Activated naive CD4-positive, alpha-beta T cell treated with anti-CD3 and anti-CD28 coated beads for 36 hours (primary cell): ENCODE results near the gene ENDOG. TPM values are rescaled to one million over a fixed set of nuclear protein-coding genes. Genes with fewer than 3 reads are reported as not detected.

Experiments used
- CTCF ChIA-PET: fragments of 350-600 bp; sonication (Branson Sonifier 250); formaldehyde crosslinking; loops from one replicate; lab custom pipeline; 2021; ENCODE audit warnings: antibody characterized with exemption; lab: Charles Lee
- DNase-seq: peaks from one replicate; pipeline ENCODE4 v3.0.0-alpha.2; 2020
- H3K27ac Mint-ChIP-seq: one replicate; pipeline ENCODE4 v1.8.0; 2021; ENCODE audit warnings: mild to moderate bottlenecking, mixed read lengths
- H3K27me3 Mint-ChIP-seq: one replicate; pipeline ENCODE4 v1.8.0; 2021; ENCODE audit warnings: low read depth, mixed read lengths
- H3K36me3 Mint-ChIP-seq: one replicate; pipeline ENCODE4 v1.8.0; 2021; ENCODE audit warnings: low read depth, mixed read lengths
- H3K4me1 Mint-ChIP-seq: one replicate; pipeline ENCODE4 v1.8.0; 2021; ENCODE audit warnings: low read depth, mixed read lengths
- H3K4me3 Mint-ChIP-seq: one replicate; pipeline ENCODE4 v1.8.0; 2021; ENCODE audit warnings: mild to moderate bottlenecking, moderate library complexity, mixed read lengths
- H3K9me3 Mint-ChIP-seq: one replicate; pipeline ENCODE4 v1.8.0; 2021; ENCODE audit warnings: mixed read lengths
- intact Hi-C: fragments of 100-400 bp; cut with micrococcal nuclease; formaldehyde crosslinking; loops from one replicate; pipeline ENCODE4 v1.15.1; 2023
- total RNA-seq, 2 experiments: library from RNA; stranded (reverse); gene quantifications; one replicate each; pipeline ENCODE4 v1.2.3, GENCODE V29; 2021

Gene ENDOG
- total RNA-seq, 2 experiments from 2014 or later: 9.9 to 10.3 TPM

DNA sequence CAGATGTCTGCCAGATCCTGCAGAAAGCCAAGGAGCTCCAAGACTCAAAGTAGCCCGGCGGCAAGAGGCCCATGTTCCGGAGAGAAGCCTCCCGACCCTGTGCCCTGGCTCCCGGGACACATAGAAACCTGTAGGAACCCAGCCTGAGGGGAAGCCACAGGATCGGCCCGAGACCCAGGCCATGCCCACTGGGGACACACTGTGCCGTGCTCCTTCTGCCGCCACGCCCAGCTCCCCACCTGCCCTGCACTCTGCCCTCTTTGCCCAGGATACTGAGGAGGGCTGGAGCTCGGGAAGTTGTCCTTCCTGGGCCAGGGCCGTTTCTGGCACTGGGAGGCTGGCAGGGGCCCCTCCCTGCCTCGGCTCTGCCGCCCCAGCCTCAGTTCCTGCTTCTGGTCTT lies 10.5 kb upstream of the ENDOG start:
- CTCF ChIA-PET: interaction anchor here (1.0 kb wide), 1 partner anchor 11 kb away, joined by 4 read pairs; no protein-coding TSS in a partner anchor
- intact Hi-C loops: no loop called here
- Mint-ChIP-seq H3K4me1 (no peaks in the 10 kb centered on the region), H3K36me3 (peaks cover 5% of the 10 kb centered on the region), H3K4me3 (no peak overlapping the region), H3K27ac (no peak overlapping the region), H3K9me3 (no peaks in the 10 kb centered on the region), H3K27me3 (no peaks in the 10 kb centered on the region)
- no peak for DNase-seq

DNA sequence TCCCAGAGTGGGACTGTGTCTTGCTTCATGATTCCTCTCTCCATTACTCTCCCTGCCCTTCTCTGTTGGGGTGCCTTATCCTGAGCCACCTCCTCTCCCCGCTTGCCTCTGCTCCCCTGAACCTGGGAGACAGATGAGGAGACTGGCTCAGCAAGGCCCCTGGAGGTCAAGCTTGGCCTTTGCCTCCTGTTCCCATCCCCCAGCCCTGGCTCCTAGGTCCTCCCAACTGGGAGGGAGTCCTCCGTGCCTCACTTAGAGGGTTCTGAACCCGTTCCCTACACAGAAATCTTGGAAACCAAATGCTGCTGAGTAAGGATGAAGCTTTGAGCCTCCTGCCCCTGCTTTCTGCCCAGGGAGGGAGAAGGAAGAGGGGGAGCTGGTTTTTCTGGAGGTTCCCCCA lies 9.8 kb upstream of the ENDOG start:
- DNase-seq: no peak
- Mint-ChIP-seq H3K27ac (peak overlapping the region; percentile 65), H3K36me3 (peaks cover 3% of the 10 kb centered on the region), H3K4me1 (no peaks in the 10 kb centered on the region), H3K27me3 (no peaks in the 10 kb centered on the region), H3K4me3 (no peak overlapping the region), H3K9me3 (no peaks in the 10 kb centered on the region)
- intact Hi-C loops: no loop called here
- CTCF ChIA-PET: interaction anchor here (2.5 kb wide), 1 partner anchor 10 kb away, joined by 10 read pairs; the partner anchor contains the start of gene ENDOG

DNA sequence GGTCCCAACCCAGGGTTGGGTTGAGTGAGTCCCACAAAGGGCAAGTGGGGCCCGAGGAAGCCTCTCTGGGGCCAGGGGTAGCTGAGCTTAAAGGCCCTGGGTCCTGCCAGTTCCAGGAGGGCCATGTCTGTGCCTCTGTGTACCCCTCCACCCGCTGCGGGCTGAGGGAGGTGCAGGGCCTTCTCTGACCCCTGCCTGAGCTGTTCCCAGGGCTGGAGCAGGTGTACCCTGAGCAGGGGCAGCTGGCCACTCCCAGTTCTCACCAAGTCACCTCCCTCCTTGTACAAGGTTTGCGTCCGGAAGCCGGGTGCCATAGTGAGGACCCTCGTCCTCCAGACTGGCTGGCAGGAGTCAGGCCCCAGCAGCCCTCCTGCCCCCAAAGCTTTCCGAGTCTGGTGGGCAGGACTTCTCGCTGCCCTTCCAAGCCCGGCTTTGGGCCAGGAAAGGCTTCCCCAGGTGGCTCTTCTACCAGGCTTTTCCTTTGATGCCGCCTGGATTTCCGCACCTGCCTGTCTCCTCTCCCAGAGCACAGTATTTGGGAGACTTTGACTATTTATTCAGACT lies 9.2 kb upstream of the ENDOG start:
- CTCF ChIA-PET: interaction anchor here (2.5 kb wide), 1 partner anchor 10 kb away, joined by 10 read pairs; the partner anchor contains the start of gene ENDOG
- Mint-ChIP-seq H3K27me3 (no peaks in the 10 kb centered on the region), H3K36me3 (peaks cover 3% of the 10 kb centered on the region), H3K4me3 (no peak overlapping the region), H3K4me1 (no peaks in the 10 kb centered on the region), H3K27ac (no peak overlapping the region), H3K9me3 (no peaks in the 10 kb centered on the region)
- intact Hi-C loops: no loop called here
- no peak for DNase-seq

DNA sequence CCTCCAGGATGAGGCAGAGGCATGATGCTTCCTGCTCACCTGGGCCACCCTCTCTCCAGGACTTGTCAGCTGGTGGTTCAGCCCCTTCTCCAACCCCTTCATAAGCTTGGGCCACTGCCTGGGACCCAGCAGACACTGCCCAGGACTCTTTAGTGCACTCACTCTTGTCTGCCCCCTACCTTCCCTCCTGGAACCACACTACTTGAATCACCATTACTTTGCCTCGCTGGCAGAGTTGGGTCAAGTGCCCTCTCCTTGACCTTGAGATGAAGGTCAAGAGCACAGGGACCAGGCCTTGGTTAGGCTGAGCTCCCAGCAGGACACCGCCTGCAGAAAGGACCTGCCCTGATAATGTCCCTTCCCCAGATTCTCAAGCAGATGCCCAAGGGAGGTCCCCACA lies 8.5 kb upstream of the ENDOG start:
- DNase-seq: no peak
- Mint-ChIP-seq H3K9me3 (no peaks in the 10 kb centered on the region), H3K4me3 (no peak overlapping the region), H3K27ac (no peak overlapping the region), H3K36me3 (peaks cover 3% of the 10 kb centered on the region), H3K27me3 (no peaks in the 10 kb centered on the region), H3K4me1 (no peaks in the 10 kb centered on the region)
- CTCF ChIA-PET: interaction anchor here (1.1 to 2.5 kb wide), 2 partner anchors 9 to 70 kb away, joined by 3 to 10 read pairs; partner anchors contain the start of gene ENDOG
- intact Hi-C loops: no loop called here

DNA sequence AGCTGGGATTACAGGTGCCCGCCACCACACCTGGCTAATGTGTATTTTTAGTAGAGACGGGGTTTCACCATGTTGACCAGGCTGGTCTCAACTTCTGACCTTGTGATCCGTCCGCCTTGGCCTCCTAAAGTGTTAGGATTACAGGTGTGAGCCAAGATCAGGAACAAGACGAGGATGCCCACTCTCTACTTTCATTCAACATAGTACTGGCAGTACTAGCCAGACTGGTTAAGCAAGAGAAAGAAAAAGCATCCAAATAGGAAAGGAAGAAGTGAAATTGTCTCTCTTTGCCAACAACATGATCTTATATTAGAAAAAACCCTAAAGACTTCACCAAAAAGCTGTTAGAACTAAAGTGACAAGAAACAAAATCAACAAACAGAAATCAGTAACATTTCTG lies 7.4 kb upstream of the ENDOG start:
- intact Hi-C loops: no loop called here
- no peaks in the 10 kb centered on the region for H3K4me1 Mint-ChIP-seq
- no peak overlapping the region for H3K4me3 Mint-ChIP-seq
- DNase-seq: no peak
- H3K9me3 Mint-ChIP-seq: no peaks in the 10 kb centered on the region
- CTCF ChIA-PET: interaction anchor here (0.6 to 2.5 kb wide), 3 partner anchors 8 to 101 kb away, joined by 3 to 10 read pairs (median 4); partner anchors contain the start of gene ENDOG
- H3K27ac Mint-ChIP-seq: no peak overlapping the region
- no peaks in the 10 kb centered on the region for H3K27me3 Mint-ChIP-seq
- H3K36me3 Mint-ChIP-seq: peaks cover 3% of the 10 kb centered on the region

DNA sequence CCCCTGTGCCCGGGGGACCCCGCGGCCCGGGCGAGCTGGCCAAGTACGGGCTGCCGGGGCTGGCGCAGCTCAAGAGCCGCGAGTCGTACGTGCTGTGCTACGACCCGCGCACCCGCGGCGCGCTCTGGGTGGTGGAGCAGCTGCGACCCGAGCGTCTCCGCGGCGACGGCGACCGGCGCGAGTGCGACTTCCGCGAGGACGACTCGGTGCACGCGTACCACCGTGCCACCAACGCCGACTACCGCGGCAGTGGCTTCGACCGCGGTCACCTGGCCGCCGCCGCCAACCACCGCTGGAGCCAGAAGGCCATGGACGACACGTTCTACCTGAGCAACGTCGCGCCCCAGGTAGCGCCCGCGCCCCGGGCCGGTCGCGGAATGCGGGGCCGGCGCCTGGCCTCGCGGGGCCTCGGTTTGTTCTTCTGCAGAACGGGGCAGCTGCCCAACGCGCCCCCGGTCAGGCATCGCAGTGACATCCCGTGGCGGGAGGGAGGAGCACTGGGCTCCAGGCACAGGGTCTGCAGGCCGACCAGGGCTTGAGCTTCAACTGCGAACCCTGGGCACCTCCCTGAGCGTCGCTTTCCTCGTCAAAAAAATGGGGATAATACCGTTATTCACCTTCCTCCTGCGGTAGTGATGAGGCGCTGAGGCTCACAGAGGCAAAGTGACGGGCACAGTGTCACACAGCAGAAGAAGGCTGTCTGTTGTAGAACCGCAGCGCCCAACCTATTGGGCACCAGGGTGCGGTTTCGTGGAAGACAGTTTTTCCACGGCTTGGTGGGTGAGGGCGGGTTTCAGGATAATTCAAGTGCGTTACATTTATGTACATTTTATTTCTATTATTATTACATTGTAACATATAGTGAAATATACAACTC lies 777 bp downstream of the ENDOG start:
- intact Hi-C loops: loop anchor here (1.0 to 5.0 kb wide), 9 partner anchors 10 to 1758 kb away; partner anchors contain the start of genes CRAT, FUBP3, PKN3 and PTPA
- H3K4me1 Mint-ChIP-seq: peaks cover 22% of the 10 kb centered on the region
- peak; percentile 43 for DNase-seq
- peak overlapping the region; percentile 76 for H3K4me3 Mint-ChIP-seq
- no peaks in the 10 kb centered on the region for H3K9me3 Mint-ChIP-seq
- H3K27me3 Mint-ChIP-seq: no peaks in the 10 kb centered on the region
- peaks cover 6% of the 10 kb centered on the region for H3K36me3 Mint-ChIP-seq
- CTCF ChIA-PET: interaction anchor here (0.5 to 3.3 kb wide), 18 partner anchors 10 to 259 kb away, joined by 3 to 21 read pairs (median 4); partner anchors contain the start of genes SH3GLB2 and SPOUT1
- no peak overlapping the region for H3K27ac Mint-ChIP-seq

DNA sequence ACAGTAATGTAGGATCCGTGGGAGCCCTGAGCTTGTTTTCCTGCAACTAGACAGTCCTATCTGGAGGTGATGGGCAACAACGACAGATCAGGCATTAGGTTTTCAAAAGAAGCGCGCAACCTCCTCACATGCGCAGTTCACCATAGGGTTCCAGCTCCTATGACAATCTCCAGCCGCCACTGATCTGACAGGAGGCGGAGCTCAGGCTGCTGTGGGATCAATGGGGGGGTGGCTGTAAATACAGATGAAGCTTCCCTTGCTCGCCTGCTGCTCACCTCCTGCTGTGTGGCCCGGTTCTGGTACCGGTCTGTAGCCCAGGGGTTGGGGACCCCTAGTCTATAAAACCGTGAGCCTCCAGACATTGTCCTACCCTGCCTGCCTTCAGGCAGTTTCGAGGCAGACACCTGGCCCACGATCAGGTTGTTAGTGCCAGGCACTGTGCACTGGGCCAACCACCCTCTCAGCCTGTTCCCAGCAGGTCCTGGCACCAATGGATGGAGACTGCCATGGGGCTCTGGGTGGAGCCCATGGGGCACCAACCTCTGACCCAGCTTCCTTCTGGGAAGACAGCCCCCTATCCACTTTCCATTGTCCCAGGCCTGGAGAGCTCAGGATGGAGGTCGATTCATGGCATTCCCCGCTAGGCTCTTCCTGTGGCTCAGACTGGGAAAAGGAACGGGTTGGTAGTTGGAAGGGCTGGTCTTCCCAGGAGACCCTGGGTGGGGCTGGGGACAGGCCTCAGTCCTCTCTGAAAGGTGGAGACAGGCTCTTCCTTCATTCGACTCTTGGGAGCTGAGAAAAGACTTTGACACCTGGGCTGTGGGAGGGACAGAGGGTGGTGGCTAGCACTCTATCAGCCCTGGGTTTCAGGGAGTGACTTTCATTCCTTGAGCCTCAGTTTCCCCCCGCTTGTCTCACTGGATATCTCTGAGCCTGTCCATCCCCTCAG lies 1.7 kb downstream of the ENDOG start:
- Mint-ChIP-seq H3K4me1 (peaks cover 22% of the 10 kb centered on the region), H3K27me3 (no peaks in the 10 kb centered on the region), H3K36me3 (peaks cover 10% of the 10 kb centered on the region), H3K4me3 (peak overlapping the region; percentile 41), H3K27ac (no peak overlapping the region), H3K9me3 (no peaks in the 10 kb centered on the region)
- intact Hi-C loops: loop anchor here (2.0 to 5.0 kb wide), 5 partner anchors 117 to 1757 kb away; partner anchors contain the start of genes CRAT, FUBP3, PKN3 and PTPA
- CTCF ChIA-PET: interaction anchor here (0.6 to 3.3 kb wide), 5 partner anchors 9 to 512 kb away, joined by 3 to 21 read pairs (median 10); partner anchors contain the start of genes SH3GLB2 and SPOUT1
- no peak for DNase-seq

DNA sequence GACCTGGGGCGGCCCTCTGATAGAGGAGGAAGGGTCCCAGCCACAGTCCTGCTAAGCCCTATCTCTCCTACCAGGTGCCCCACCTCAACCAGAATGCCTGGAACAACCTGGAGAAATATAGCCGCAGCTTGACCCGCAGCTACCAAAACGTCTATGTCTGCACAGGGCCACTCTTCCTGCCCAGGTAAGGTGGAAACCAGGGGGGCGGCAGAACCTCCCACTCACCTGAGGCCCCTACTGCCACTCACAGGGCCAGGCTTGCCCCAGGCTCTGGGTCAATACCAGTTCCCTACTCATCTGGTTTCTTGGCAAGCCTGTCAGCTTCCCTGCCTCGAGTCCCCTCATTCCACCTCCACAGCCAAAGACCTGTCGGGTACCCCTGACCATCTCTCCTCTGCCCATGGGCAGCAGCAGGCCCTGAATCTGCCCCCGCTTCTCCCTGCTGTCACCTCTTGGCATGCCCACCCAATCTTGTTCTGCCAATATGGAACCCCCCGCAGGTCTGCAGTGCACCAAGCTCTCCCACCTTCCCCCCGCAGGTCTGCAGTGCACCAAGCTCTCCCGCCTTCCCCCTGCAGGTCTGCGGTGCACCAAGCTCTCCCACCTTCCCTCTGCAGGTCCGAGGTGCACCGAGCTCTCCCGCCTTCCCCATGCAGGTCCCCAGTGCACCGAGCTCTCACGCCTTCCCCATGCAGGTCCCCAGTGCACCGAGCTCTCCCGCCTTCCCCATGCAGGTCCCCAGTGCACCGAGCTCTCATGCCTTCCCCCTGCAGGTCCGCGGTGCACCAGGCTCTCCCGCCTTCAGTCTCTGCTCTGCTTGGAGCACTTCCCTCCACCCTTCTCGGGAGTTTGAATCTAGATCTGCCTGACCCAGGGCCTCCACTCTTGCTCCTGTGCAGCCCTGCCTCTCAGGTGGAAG lies 2.6 kb downstream of the ENDOG start:
- no peak for DNase-seq
- Mint-ChIP-seq H3K36me3 (peaks cover 10% of the 10 kb centered on the region), H3K4me1 (peaks cover 22% of the 10 kb centered on the region), H3K4me3 (no peak overlapping the region), H3K9me3 (no peaks in the 10 kb centered on the region), H3K27me3 (no peaks in the 10 kb centered on the region), H3K27ac (no peak overlapping the region)
- CTCF ChIA-PET: interaction anchor here (0.6 kb wide), 1 partner anchor 511 kb away, joined by 3 read pairs; no protein-coding TSS in a partner anchor
- intact Hi-C loops: no loop called here

DNA sequence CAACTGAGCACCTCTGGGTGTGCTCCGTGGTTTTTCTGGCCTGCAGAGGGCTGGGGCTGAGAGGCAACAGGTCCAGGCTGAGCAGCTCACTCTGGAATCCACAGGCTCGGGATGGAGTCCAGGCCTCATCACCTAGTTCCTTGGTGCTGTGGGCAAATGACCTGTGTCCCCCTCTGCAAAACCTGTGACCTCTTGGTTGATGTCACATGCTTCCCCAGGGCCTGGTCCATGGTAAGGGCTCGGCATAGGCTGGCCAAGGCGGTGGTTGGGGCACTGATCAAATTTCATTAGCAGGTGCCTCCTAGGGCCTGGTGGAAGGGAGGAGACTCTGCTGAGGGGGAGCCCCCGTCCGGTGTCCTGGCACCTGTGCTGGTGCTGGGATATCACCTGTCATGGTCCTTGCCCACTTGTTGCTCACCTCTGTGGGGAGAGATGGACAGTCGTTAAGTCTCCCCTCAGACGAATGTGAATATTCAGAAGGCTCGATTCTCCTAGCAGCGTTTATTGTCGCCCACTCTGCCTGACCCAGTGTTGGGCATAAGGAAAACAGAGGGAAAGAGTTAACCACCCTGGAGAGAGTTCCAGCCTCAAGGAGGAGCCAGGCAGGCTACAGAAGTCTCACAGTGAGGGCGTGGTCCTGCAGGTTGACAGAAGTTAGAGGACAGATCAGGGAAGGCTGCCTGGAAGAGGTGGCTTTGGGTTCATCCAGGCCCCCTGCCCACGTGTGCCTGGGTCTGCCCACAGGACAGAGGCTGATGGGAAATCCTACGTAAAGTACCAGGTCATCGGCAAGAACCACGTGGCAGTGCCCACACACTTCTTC lies 3.5 kb downstream of the ENDOG start:
- no peak for DNase-seq
- Mint-ChIP-seq H3K4me3 (no peak overlapping the region), H3K27me3 (no peaks in the 10 kb centered on the region), H3K9me3 (no peaks in the 10 kb centered on the region), H3K27ac (no peak overlapping the region), H3K36me3 (peaks cover 12% of the 10 kb centered on the region), H3K4me1 (peaks cover 22% of the 10 kb centered on the region)
- intact Hi-C loops: no loop called here
- CTCF ChIA-PET: no interaction called here

DNA sequence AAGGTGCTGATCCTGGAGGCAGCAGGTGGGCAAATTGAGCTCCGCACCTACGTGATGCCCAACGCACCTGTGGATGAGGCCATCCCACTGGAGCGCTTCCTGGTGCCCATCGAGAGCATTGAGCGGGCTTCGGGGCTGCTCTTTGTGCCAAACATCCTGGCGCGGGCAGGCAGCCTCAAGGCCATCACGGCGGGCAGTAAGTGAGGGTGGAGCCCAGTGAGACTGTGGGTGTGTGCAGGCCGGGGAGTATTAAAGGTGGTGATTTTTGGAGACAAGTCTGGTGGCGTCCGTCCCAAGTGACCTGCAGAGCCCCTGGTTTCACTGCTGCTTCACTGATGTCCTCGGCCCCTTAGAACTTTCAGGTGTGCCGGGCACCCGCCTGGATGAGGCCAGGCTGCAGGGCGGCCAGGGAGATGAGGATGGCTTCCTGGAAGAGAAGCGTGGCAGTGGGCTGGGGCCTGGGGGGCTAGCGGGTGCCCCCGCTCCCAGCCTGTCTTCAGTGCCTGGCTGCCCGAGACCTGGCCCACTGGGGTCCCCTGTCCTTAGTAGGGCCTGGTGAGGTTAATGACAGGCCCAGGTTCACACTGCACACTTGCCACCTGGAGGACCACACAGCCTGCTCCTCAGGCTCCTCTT lies 4.2 kb downstream of the ENDOG start:
- Mint-ChIP-seq H3K9me3 (no peaks in the 10 kb centered on the region), H3K36me3 (peaks cover 15% of the 10 kb centered on the region), H3K4me3 (no peak overlapping the region), H3K27ac (no peak overlapping the region), H3K27me3 (no peaks in the 10 kb centered on the region), H3K4me1 (peaks cover 22% of the 10 kb centered on the region)
- CTCF ChIA-PET: no interaction called here
- DNase-seq: no peak
- intact Hi-C loops: no loop called here
